ENCODE results near the gene UFSP1.
A peak's percentile ranks its signal among the peaks of the same experiment; 100 is the strongest.
"Not testable (repeated sequence)": the region's sequence is repeated elsewhere in the genome, so short reads cannot be mapped to it uniquely, and the experiment has no call there.

Gene UFSP1

DNA sequence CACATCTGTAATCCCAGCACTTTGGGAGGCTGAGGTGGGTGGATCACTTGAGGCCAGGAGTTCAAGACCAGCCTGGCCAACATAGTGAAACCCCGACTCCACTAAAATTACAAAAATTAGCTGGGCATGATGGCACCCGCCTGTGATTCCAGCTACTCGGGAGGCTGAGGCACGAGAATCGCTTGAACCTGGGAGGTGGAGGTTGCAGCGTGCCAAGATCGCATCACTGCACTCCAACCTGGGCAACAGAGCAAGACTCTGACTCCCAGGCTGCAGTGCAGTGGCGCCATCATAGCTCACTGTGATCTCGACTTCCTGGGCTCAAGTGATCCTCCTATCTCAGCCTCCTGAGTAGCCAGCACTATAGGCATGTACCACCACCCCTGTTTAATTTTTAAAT is 34.6 kb downstream of the UFSP1 start:
- not testable (repeated sequence) for DNase-seq

DNA sequence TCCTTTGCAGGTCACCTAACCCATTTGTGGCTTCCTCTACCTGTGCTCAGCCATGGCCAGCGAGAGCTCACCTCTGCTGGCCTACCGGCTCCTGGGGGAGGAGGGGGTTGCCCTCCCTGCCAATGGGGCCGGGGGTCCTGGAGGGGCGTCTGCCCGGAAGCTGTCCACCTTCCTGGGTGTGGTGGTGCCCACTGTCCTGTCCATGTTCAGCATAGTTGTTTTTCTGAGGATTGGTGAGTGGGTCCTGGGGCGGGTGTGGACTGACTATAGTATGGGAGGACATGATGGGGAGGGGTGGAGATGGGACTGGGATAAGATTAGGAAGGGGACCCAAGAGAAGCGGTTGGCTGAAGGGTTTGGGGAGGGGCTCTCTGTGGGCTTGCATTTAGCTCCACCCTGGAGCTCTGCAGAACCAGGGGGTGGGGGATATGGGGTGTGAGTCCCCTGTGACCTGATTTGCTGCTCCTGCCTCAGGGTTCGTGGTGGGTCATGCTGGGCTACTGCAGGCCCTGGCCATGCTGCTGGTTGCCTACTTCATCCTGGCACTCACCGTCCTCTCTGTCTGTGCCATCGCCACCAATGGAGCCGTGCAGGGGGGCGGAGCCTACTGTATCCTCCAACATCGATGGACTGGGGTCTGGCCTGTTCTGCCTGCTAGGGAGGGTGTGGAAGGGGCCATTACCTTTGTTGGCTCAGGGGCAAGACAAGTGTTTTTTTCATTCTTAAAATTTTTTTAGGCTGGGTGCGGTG is 35.2 kb downstream of the UFSP1 start:
- DNase-seq: no peak

DNA sequence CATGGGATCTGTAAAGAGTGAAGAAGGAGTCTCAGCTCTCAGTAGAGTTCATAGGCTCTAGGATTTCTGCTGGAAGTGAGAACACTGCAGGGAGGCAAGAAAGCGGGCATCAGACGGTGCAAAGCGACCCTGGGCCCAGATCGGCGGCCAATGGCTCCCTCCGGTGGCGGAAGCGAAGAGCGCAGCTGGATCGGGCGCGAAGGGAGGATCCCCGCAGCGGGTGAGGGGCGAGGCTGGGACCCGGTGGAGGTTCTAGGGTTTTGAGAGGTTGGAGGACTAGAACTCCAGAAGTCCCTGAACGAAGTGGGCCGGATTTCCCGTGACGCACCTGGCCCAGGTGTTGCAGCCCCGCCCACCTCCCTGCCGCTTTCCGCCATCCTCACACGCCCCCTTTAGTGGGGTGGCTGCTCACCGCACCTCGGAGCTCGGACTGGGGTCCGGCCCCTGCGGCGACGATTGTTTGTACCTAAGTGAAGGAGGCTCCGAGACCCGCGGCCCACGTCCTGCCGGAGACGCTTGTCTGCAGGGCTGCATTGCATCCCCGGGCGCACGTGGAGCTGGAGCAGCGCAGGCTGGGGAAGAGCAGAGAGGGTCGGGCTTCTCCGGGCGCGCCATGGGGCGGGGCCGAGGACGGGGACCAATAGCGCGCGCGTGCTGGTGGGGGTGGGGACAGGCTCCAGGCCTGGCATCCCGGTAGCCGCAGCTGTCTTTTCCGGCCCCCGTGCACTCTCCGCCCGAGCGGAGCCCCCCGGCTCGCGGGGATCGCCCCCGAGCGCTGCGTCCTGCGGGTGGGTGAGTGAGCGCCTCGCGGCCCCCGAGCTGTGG is 37.3 kb downstream of the UFSP1 start, which contains the start of gene SLC12A9:
TSS of gene SLC12A9 (plus strand) at position 666 of the 825 bp plus-strand sequence. CDS start 1,485 bp downstream, outside the sequence.
- peak; percentile 88 for DNase-seq

DNA sequence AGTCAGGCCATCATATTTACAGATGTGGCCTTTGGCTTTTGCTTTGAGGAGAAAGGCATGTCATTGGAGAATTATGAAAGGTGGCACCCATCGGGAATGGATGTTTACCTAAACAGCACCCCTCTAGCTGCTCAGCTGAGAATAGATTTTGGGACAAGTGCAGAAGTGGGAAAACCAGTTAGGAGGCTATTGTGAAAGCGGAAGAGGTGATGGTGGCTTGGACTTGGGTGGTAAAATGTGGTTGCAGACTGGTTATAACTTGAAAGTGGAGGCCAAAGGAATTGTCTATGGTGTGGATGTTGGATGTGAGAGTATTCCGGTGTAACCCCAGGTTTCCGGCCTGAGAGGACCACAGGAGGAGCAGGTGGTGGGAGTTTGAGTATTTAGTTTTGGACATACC is 42.2 kb downstream of the UFSP1 start:
- DNase-seq: no peak

DNA sequence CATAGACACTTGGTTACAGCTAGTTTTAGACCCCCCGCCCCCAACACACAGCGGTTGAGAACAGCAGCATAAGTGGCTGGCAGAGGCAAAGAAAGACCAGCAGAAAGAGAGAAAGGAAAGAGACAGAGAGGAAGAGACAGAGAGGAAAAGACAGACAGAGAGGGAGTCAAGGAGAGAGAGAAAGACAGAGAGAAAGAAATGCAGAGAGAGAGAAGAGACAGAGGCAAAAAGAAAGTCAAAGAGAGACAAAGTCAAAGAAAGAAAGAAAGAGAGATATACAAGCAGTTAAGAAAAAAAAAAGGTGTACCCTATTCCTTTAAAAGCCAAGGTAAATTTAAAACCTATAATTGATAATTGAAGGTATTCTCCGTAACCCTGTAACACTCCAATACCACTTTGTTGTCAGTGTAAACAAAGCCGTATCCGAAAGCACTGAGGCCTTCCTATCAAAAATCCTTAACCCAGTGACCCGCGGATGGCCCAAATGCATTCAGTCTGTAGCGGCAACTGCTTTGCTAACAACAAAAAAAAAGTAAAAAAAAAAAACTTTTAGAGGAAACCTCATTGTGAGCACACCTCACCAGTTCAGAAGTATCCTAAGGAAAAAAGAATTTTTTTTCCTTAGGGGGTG is 48.9 kb downstream of the UFSP1 start:
- DNase-seq: no peak

DNA sequence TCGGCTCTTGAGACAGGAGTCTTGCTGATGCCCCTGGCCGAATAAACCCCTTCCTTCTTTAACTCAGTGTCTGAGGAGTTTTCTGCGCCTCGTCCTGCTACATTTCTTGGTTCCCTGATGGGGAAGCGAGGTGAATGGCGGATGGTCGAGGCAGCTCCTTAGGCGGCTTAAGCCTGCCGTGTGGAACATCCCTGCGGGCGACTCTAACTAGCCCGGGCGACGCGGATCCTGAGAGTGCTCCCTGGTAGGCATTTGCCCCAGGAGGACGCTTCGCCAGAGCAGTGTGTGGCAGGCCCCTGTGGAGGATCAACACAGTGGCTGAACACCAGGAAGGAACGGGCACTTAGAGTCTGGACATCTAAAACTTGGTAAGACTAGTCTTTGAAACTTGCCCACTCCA is 50.2 kb downstream of the UFSP1 start:
- no peak for DNase-seq
